Heart left ventricle (tissue), 16 donors: ENCODE measurements around the gene TNRC6B. TPM values are rescaled to one million over a fixed set of nuclear protein-coding genes. Genes with fewer than 3 reads are reported as not detected.
"Not testable (repeated sequence)": the region's sequence is repeated elsewhere in the genome, so short reads cannot be mapped to it uniquely, and the experiment has no call there.

ENCODE experiments used
- ATAC-seq, 4 donors: fragments of 200-7000 bp; cut with Tn5 transposase; one replicate each; pipeline ENCODE4 v1.9.1; 2020 to 2022; ENCODE audit warnings: moderate library complexity in 4 of 4, mild to moderate bottlenecking in 3 of 4, moderate number of reproducible peaks in 1 of 4
- DNase-seq, 5 donors: peaks; one replicate each; pipeline ENCODE4 v3.0.0-alpha.2; 2020
- H3K27ac ChIP-seq, 12 donors: fragments of 200-600 bp; sonication (generic) in 4 of 12; one replicate each; pipeline versions ENCODE4 v1.5.0 to v1.8.0; 2016 to 2022; ENCODE audit warnings: mild to moderate bottlenecking in 2 of 12
- H3K27me3 ChIP-seq, 9 donors: fragments of 200-600 bp; sonication (generic) in 2 of 9; one replicate each; pipeline versions ENCODE4 v1.5.1 to v1.8.0; 2016 to 2022; ENCODE audit warnings: mild to moderate bottlenecking in 3 of 9
- H3K36me3 ChIP-seq, 9 donors: fragments of 200-600 bp; sonication (generic) in 2 of 9; one replicate each; pipeline versions ENCODE4 v1.5.0 to v1.8.0; 2018 to 2022; ENCODE audit warnings: mild to moderate bottlenecking in 2 of 9
- H3K4me1 ChIP-seq, 12 donors: fragments of 200-600 bp; sonication (generic) in 4 of 12; one replicate each; pipeline versions ENCODE4 v1.5.0 to v1.8.0; 2016 to 2022; ENCODE audit warnings: mild to moderate bottlenecking in 3 of 12
- H3K4me3 ChIP-seq, 12 donors: fragments of 200-600 bp; sonication (generic) in 4 of 12; one replicate each; pipeline versions ENCODE4 v1.5.0 to v1.8.0; 2017 to 2022; ENCODE audit warnings: mild to moderate bottlenecking in 9 of 12, moderate library complexity in 4 of 12
- H3K9me3 ChIP-seq, 12 donors: fragments of 200-600 bp; sonication (generic) in 4 of 12; one replicate each; pipeline versions ENCODE4 v1.5.0 to v1.8.0; 2016 to 2022; ENCODE audit warnings: mild to moderate bottlenecking in 1 of 12
- CTCF ChIP-seq, 12 donors: fragments of 200-600 bp; sonication (generic) in 4 of 12; IDR thresholded peaks; one replicate each; pipeline versions ENCODE4 v1.5.0 to v1.8.0; 2018 to 2022; ENCODE audit warnings: antibody characterized with exemption in 12 of 12, mild to moderate bottlenecking in 5 of 12
- POLR2A ChIP-seq, 2 donors: fragments of 450-650 bp; IDR thresholded peaks; one replicate each; pipeline ENCODE4 v1.6.1; 2017; ENCODE audit warnings: antibody characterized with exemption in 2 of 2, mild to moderate bottlenecking in 2 of 2, moderate library complexity in 2 of 2
- WGBS, 4 donors: extraction: QIAGEN DNeasy Blood & Tissue Kit in 2 of 4; methylation state at CpG; one replicate each; pipeline versions ENCODE4 v1.1.5 to v1.1.7; 2013 to 2018; 5-methylcytosine and 5-hydroxymethylcytosine counted together
- intact Hi-C, 10 donors: fragments of 100-400 bp; cut with DNase I; formaldehyde crosslinking; loops; one replicate each; pipeline versions ENCODE4 v1.11.1 to v1.14.2; 2022
- polyA plus RNA-seq, 2 donors: library from polyadenylated mRNA; stranded (reverse); fragments of 200-250 nt; gene quantifications; one replicate each; pipeline ENCODE4 v1.2.3, GENCODE V29; 2013
- total RNA-seq, 9 donors: library from RNA; depleted of rRNA in 2 of 9; stranded (reverse); fragments of >200 nt in 2 of 9; fragmentation: NEBNext Ultra II Directional in 3 of 9; extraction: Animal tissue kit (Norgen Biotek cat#: 25700) in 3 of 9; gene quantifications; one replicate each; pipeline versions ENCODE4 v1.1.0 to v1.2.4, GENCODE V29; 2016 to 2023
- donor health status: ischemic (EF 13 %, LVEDD 7.1; RV severe dilation, severe dysfunction).
- donor health status: healthy with polysubstance abuse.
- donor health status: DM: no; HTN: yes; CAD: no.
- donor health status: DM: no; HTN: no; CAD: no.
- donor health status: ischemic (EF 25% LVEDD 6.9; RV normal size, moderate dysfunction).
- donor health status: ischemic (EF 25% LVEDD 5.7; RV mildly dilated, moderate dysfunction).
- donor health status: healthy.
- donor health status: DM: yes; HTN: yes; CAD: no.
- donor health status: ischemic (EF 35%, LVEDD 5.7; RV mildly dilated, moderate dysfunction).
- donor health status: nonischemic (EF 11% LVEDD 7.7; RV severe dilation, severe dysfunction).
- donor health status: DM: yes; HTN: yes; CAD: no.
- donor health status: PGD.
- donor health status: ischemic (EF 29% LVEDD 5.4; RV normal size, mild dysfunction).
- donor health status: nonischemic (EF 23%, LVEDD 6.1; RV moderate dilation, normal function).

TNRC6B gene
- total and polyA plus RNA-seq, 11 donors = 13.2 to 62.4 (median 39.3) TPM

- intact Hi-C loops = loop anchor here in 1 of 10 donors (10.0 kb wide), 1 partner anchor 152 kb away; no protein-coding TSS in a partner anchor
- TF ChIP-seq POLR2A (IDR thresholded peaks at IDR 0.05) = no peak
- TF ChIP-seq CTCF (IDR thresholded peaks at IDR 0.05) = no peak
- H3K4me3 ChIP-seq = no peak overlapping the region
- H3K27me3 ChIP-seq = no peaks in the 10 kb centered on the region
- WGBS, 4 donors = 49 to 64% (median 55%) methylated on average over 7 of the region's 7 CpGs
- peaks cover 0 to 87% (median 51%) of the 10 kb centered on the region in 12 donors for H3K4me1 ChIP-seq
- peak in 1 of 5 donors; percentile 39 for DNase-seq
- peak overlapping the region in 6 of 12 donors; percentile 24 to 83 (median 40) for H3K27ac ChIP-seq
- no peaks in the 10 kb centered on the region for H3K36me3 ChIP-seq
- peak; percentile 32 to 89 (median 74) for ATAC-seq
- H3K9me3 ChIP-seq = no peaks in the 10 kb centered on the region
These were observed 19.1 kb downstream of the TNRC6B start for GRCh38 chr22:40196628-40197360.

- peaks cover 0 to 87% (median 47%) of the 10 kb centered on the region in 12 donors for H3K4me1 ChIP-seq
- H3K27ac ChIP-seq = peak overlapping the region in 4 of 12 donors; percentile 35 to 83 (median 54)
- intact Hi-C loops = loop anchor here in 1 of 10 donors (10.0 kb wide), 1 partner anchor 153 kb away; no protein-coding TSS in a partner anchor
- 44 to 69% (median 58%) methylated on average over 9 of the region's 9 CpGs for WGBS, 4 donors
- H3K36me3 ChIP-seq, H3K27me3 ChIP-seq, H3K4me3 ChIP-seq, H3K9me3 ChIP-seq: not testable (repeated sequence)
- peak in 1 of 4 donors; percentile 6 for ATAC-seq
- DNase-seq = peak in 1 of 5 donors; percentile 11
These were observed 19.7 kb downstream of the TNRC6B start for GRCh38 chr22:40197421-40197820.

- TF ChIP-seq POLR2A (IDR thresholded peaks at IDR 0.05) (no peak), CTCF (IDR thresholded peaks at IDR 0.05) (no peak)
- Histone ChIP-seq H3K27me3 (no peaks in the 10 kb centered on the region), H3K27ac (no peak overlapping the region), H3K4me3 (no peak overlapping the region), H3K36me3 (peaks cover 0 to 5% (median 0%) of the 10 kb centered on the region in 9 donors), H3K4me1 (peaks cover under 1 to 87% (median 45%) of the 10 kb centered on the region in 12 donors), H3K9me3 (no peaks in the 10 kb centered on the region)
- ATAC-seq (no peak), DNase-seq (no peak)
- WGBS, 4 donors = 85 to 91% (median 89%) methylated on average over 3 of the region's 3 CpGs
- intact Hi-C loops = loop anchor here in 1 of 10 donors (10.0 kb wide), 1 partner anchor 154 kb away; no protein-coding TSS in a partner anchor
These were observed 21.0 kb downstream of the TNRC6B start for GRCh38 chr22:40198733-40199132.

- peak overlapping the region in 1 of 12 donors; percentile 1 for H3K27ac ChIP-seq
- H3K27me3 ChIP-seq = no peaks in the 10 kb centered on the region
- no peaks in the 10 kb centered on the region for H3K9me3 ChIP-seq
- H3K4me3 ChIP-seq = no peak overlapping the region
- DNase-seq (no peak), ATAC-seq (no peak)
- peaks cover 6 to 87% (median 47%) of the 10 kb centered on the region in 12 donors for H3K4me1 ChIP-seq
- intact Hi-C loops = loop anchor here in 1 of 10 donors (10.0 kb wide), 1 partner anchor 154 kb away; no protein-coding TSS in a partner anchor
- WGBS, 4 donors = 79 to 92% (median 83%) methylated on average over 2 of the region's 2 CpGs
- peaks cover 0 to 5% (median 0%) of the 10 kb centered on the region in 9 donors for H3K36me3 ChIP-seq
- TF ChIP-seq CTCF (IDR thresholded peaks at IDR 0.05) = no peak
- TF ChIP-seq POLR2A (IDR thresholded peaks at IDR 0.05) = no peak
These were observed 21.5 kb downstream of the TNRC6B start for GRCh38 chr22:40199223-40199622.
